ENCODE measurements around the gene ADARB1.

The ADARB1 gene

DNA sequence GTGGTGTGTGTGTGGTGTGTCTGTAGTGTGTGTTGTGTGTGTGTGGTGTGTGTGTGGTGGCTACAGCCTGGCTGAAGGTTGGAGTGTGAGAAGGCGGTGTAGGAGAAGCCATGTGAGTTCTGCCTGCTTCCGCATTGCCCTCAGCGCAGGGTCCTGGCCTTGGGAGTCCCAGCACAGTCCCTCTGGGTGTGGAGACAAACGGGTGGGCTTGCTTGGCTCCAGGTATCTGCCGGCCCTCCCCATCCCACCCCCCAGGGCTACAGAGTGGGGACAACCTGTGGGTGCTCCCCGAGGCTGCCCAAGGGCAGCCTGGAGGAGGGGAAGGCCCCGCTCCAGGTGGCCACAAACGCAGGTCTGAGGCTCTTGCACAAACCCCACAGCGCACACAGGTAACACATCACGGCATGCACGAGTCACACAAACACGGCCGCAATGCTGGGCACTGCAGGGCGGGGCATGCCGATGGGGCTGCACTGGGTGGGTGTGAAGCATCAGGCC lies 31.7 kb upstream of the ADARB1 start:
- TF ChIP-seq, protein P1, sequence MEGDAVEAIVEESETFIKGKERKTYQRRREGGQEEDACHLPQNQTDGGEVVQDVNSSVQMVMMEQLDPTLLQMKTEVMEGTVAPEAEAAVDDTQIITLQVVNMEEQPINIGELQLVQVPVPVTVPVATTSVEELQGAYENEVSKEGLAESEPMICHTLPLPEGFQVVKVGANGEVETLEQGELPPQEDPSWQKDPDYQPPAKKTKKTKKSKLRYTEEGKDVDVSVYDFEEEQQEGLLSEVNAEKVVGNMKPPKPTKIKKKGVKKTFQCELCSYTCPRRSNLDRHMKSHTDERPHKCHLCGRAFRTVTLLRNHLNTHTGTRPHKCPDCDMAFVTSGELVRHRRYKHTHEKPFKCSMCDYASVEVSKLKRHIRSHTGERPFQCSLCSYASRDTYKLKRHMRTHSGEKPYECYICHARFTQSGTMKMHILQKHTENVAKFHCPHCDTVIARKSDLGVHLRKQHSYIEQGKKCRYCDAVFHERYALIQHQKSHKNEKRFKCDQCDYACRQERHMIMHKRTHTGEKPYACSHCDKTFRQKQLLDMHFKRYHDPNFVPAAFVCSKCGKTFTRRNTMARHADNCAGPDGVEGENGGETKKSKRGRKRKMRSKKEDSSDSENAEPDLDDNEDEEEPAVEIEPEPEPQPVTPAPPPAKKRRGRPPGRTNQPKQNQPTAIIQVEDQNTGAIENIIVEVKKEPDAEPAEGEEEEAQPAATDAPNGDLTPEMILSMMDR (IDR thresholded peaks at IDR 0.05; ENCODE audit: low read depth, low read length), result no peak
- TF ChIP-seq POLR2A (IDR thresholded peaks at IDR 0.05; ENCODE audit: extremely low read depth, insufficient read length) (no peak), MYC (IDR thresholded peaks at IDR 0.05; ENCODE audit: low read depth, low read length) (no peak)
- TF ChIP-seq, protein P2, sequence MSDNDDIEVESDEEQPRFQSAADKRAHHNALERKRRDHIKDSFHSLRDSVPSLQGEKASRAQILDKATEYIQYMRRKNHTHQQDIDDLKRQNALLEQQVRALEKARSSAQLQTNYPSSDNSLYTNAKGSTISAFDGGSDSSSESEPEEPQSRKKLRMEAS (IDR thresholded peaks at IDR 0.05; ENCODE audit: low read depth, low read length), result no peak
- no peak for DNase-seq (ENCODE audit: low read depth)
- no peak overlapping the region for H3K4me3 ChIP-seq (ENCODE audit: low read depth, low read length)

- TF ChIP-seq POLR2A (IDR thresholded peaks at IDR 0.05; ENCODE audit: extremely low read depth, insufficient read length) (no peak), MYC (IDR thresholded peaks at IDR 0.05; ENCODE audit: low read depth, low read length) (no peak)
- TF ChIP-seq, protein P1 (IDR thresholded peaks at IDR 0.05; ENCODE audit: low read depth, low read length), result no peak
- TF ChIP-seq, protein P2 (IDR thresholded peaks at IDR 0.05; ENCODE audit: low read depth, low read length), result no peak
- DNase-seq (ENCODE audit: low read depth), result no peak
These were observed 30.8 kb upstream of the ADARB1 start for GRCh38 chr21:45043541-45044020.

GRCh38 chr21:45045481-45045880 lies 28.9 kb upstream of the ADARB1 start:
- H3K4me3 ChIP-seq (ENCODE audit: low read depth, low read length), result no peak overlapping the region
- TF ChIP-seq, protein P1 (IDR thresholded peaks at IDR 0.05; ENCODE audit: low read depth, low read length), result no peak
- TF ChIP-seq, protein P2 (IDR thresholded peaks at IDR 0.05; ENCODE audit: low read depth, low read length), result no peak
- TF ChIP-seq POLR2A (IDR thresholded peaks at IDR 0.05; ENCODE audit: extremely low read depth, insufficient read length) (no peak), MYC (IDR thresholded peaks at IDR 0.05; ENCODE audit: low read depth, low read length) (no peak)
- DNase-seq (ENCODE audit: low read depth), result no peak

More at GRCh38 chr21:45043541-45044020, 30.8 kb upstream of the ADARB1 start:
- H3K4me3 ChIP-seq (ENCODE audit: low read depth, low read length), result no peak overlapping the region

DNA sequence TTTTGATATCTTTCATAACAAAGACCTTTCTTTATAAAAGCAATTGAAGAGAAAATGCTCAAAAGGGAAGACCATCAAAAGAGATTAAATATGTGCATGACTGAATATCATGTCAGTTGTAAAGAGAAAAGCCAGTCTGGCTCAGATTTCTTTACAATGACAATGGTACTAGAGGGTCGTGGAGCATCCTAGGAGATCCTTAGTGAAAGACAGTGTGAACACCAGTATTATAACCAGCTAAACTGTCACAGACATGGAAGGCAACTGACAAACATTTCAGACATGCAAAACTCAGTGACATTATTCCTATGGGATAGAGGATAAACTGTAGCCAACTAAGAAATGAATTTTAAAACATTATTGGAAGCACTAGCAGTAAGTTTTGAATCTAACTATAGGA lies 27.1 kb upstream of the ADARB1 start:
- TF ChIP-seq POLR2A (IDR thresholded peaks at IDR 0.05; ENCODE audit: extremely low read depth, insufficient read length), result no peak
- TF ChIP-seq, protein P1 (IDR thresholded peaks at IDR 0.05; ENCODE audit: low read depth, low read length), result no peak
- no peak for TF ChIP-seq MYC (IDR thresholded peaks at IDR 0.05; ENCODE audit: low read depth, low read length)
- TF ChIP-seq, protein P2 (IDR thresholded peaks at IDR 0.05; ENCODE audit: low read depth, low read length), result no peak
- no peak overlapping the region for H3K4me3 ChIP-seq (ENCODE audit: low read depth, low read length)
- no peak for DNase-seq (ENCODE audit: low read depth)

GRCh38 chr21:45048026-45048698 lies 26.2 kb upstream of the ADARB1 start:
- DNase-seq (ENCODE audit: low read depth), result no peak
- TF ChIP-seq MYC (IDR thresholded peaks at IDR 0.05; ENCODE audit: low read depth, low read length) (no peak), POLR2A (IDR thresholded peaks at IDR 0.05; ENCODE audit: extremely low read depth, insufficient read length) (no peak)
- TF ChIP-seq, protein P2 (IDR thresholded peaks at IDR 0.05; ENCODE audit: low read depth, low read length), result no peak
- TF ChIP-seq, protein P1 (IDR thresholded peaks at IDR 0.05; ENCODE audit: low read depth, low read length), result no peak
- H3K4me3 ChIP-seq (ENCODE audit: low read depth, low read length), result no peak overlapping the region

Data from NB4 (cell line).